Gastroesophageal sphincter (tissue), 4 donors: ENCODE measurements around the gene SLC7A8. TPM values are rescaled to one million over a fixed set of nuclear protein-coding genes. Genes with fewer than 3 reads are reported as not detected.

Experiments used
- ATAC-seq: fragments of 150-250 bp; one replicate; pipeline ENCODE4 v1.9.1; 2016; ENCODE audit warnings: mild to moderate bottlenecking, moderate library complexity
- H3K27ac ChIP-seq, 4 donors: fragments of 200-600 bp; sonication (generic) in 3 of 4; 1 replicate in 3 of 4; 2 replicates in 1 of 4; pipeline ENCODE4 v1.5.1; 2016 to 2019
- H3K27me3 ChIP-seq: fragments of 200-600 bp; sonication (generic); one replicate; pipeline ENCODE4 v1.5.1; 2019
- H3K36me3 ChIP-seq, 2 donors: fragments of 200-600 bp; sonication (generic); one replicate each; pipeline ENCODE4 v1.5.1; 2019; ENCODE audit warnings: control low read depth in 1 of 2
- H3K4me1 ChIP-seq, 3 donors: fragments of 200-600 bp; sonication (generic); 1 replicate in 2 of 3; 2 replicates in 1 of 3; pipeline ENCODE4 v1.5.1; 2016 to 2019; ENCODE audit warnings: control low read depth in 2 of 3
- H3K4me3 ChIP-seq, 2 donors: fragments of 200-600 bp; sonication (generic); one replicate each; pipeline ENCODE4 v1.5.1; 2019; ENCODE audit warnings: mild to moderate bottlenecking in 1 of 2, moderate library complexity in 1 of 2
- H3K9me3 ChIP-seq, 3 donors: fragments of 200-600 bp; sonication (generic); one replicate each; pipeline ENCODE4 v1.5.1; 2017 to 2019; ENCODE audit warnings: control low read depth in 2 of 3
- CTCF ChIP-seq, 4 experiments: fragments of 200-600 bp in 2 of 4; fragments of 450-650 bp in 2 of 4; sonication (generic) in 1 of 4; IDR thresholded peaks; one replicate each; pipeline ENCODE4 v1.5.1; 2017 to 2019; ENCODE audit warnings: antibody characterized with exemption in 4 of 4, mild to moderate bottlenecking in 2 of 4, moderate library complexity in 2 of 4
- EP300 ChIP-seq: sonication (generic); formaldehyde crosslinking; IDR thresholded peaks from one replicate; pipeline ENCODE4 v1.6.1; 2017; ENCODE audit warnings: antibody characterized with exemption, mild to moderate bottlenecking
- POLR2A ChIP-seq, 2 donors: fragments of 450-650 bp; IDR thresholded peaks; one replicate each; pipeline ENCODE4 v1.6.1; 2017; ENCODE audit warnings: antibody characterized with exemption in 2 of 2, mild to moderate bottlenecking in 2 of 2, moderate library complexity in 1 of 2
- POLR2AphosphoS5 ChIP-seq: sonication (generic); formaldehyde crosslinking; IDR thresholded peaks from one replicate; pipeline ENCODE4 v1.6.1; 2017; ENCODE audit warnings: antibody characterized with exemption
- WGBS, 2 donors: methylation state at CpG; one replicate each; pipeline ENCODE4 v1.1.5; 2018; ENCODE audit warnings: low coverage in 1 of 2; 5-methylcytosine and 5-hydroxymethylcytosine counted together
- total RNA-seq, 4 donors: library from RNA; depleted of rRNA; stranded (reverse); fragments of >200 nt; gene quantifications; one replicate each; pipeline ENCODE4 v1.1.0, GENCODE V29; 2016

Gene SLC7A8
- total RNA-seq, 4 donors from 2014 or later = 21.6 to 56.7 (median 32.2) TPM

- Histone ChIP-seq H3K36me3 (no peaks in the 10 kb centered on the region), H3K27ac (no peak overlapping the region)
Measured at GRCh38 chr14:23193432-23193831, 10.0 kb upstream of the SLC7A8 start.

GRCh38 chr14:23187925-23188324 lies 4.5 kb upstream of the SLC7A8 start:
- no peaks in the 10 kb centered on the region for H3K9me3 ChIP-seq
- no peak overlapping the region for H3K4me3 ChIP-seq
- ATAC-seq = no peak
- WGBS, 2 donors = 68 to 85% methylated on average over 2 of the region's 2 CpGs
- no peaks in the 10 kb centered on the region for H3K36me3 ChIP-seq
- no peak for TF ChIP-seq CTCF (IDR thresholded peaks at IDR 0.05)
- no peak for TF ChIP-seq POLR2AphosphoS5
- TF ChIP-seq POLR2A (IDR thresholded peaks at IDR 0.05) = no peak
- TF ChIP-seq EP300 = no peak
- H3K27ac ChIP-seq = no peak overlapping the region
- peaks cover 0 to 7% (median 0%) of the 10 kb centered on the region in 3 donors for H3K4me1 ChIP-seq
- no peaks in the 10 kb centered on the region for H3K27me3 ChIP-seq

More at GRCh38 chr14:23193432-23193831, 10.0 kb upstream of the SLC7A8 start:
- Histone ChIP-seq H3K4me3 (no peak overlapping the region), H3K9me3 (no peaks in the 10 kb centered on the region), H3K4me1 (no peaks in the 10 kb centered on the region), H3K27me3 (no peaks in the 10 kb centered on the region)
- no peak for ATAC-seq
- WGBS, 2 donors = 55 to 57% methylated on average over 3 of the region's 3 CpGs
- TF ChIP-seq POLR2AphosphoS5 (no peak), EP300 (no peak), POLR2A (IDR thresholded peaks at IDR 0.05) (no peak), CTCF (IDR thresholded peaks at IDR 0.05) (no peak)

- Histone ChIP-seq H3K27me3 (no peaks in the 10 kb centered on the region), H3K4me1 (peaks cover 0 to 13% (median 0%) of the 10 kb centered on the region in 3 donors), H3K4me3 (no peak overlapping the region), H3K27ac (no peak overlapping the region), H3K36me3 (no peaks in the 10 kb centered on the region), H3K9me3 (no peaks in the 10 kb centered on the region)
- ATAC-seq = peak; percentile 47
- 38 to 44% methylated on average over 10 to 12 of the region's 12 CpGs for WGBS, 2 donors
- TF ChIP-seq POLR2A (IDR thresholded peaks at IDR 0.05) = no peak
- TF ChIP-seq EP300 = no peak
- TF ChIP-seq CTCF (IDR thresholded peaks at IDR 0.05) = peak; percentile 87 to 95 (median 90)
- TF ChIP-seq POLR2AphosphoS5 = no peak
Measured at GRCh38 chr14:23186913-23187654, 3.6 kb upstream of the SLC7A8 start.

- Histone ChIP-seq H3K27me3 (no peaks in the 10 kb centered on the region), H3K4me3 (no peak overlapping the region), H3K4me1 (peaks cover 0 to 32% (median 0%) of the 10 kb centered on the region in 3 donors), H3K27ac (no peak overlapping the region), H3K36me3 (no peaks in the 10 kb centered on the region), H3K9me3 (no peaks in the 10 kb centered on the region)
- TF ChIP-seq EP300 (no peak), POLR2A (IDR thresholded peaks at IDR 0.05) (no peak), CTCF (IDR thresholded peaks at IDR 0.05) (no peak), POLR2AphosphoS5 (no peak)
- WGBS, 2 donors = 59 to 64% methylated on average over 3 of the region's 3 CpGs
- ATAC-seq = no peak
Measured at GRCh38 chr14:23185063-23185462, 1.6 kb upstream of the SLC7A8 start.

- Histone ChIP-seq H3K27me3 (no peaks in the 10 kb centered on the region), H3K9me3 (no peaks in the 10 kb centered on the region), H3K4me3 (peak overlapping the region; percentile 46 to 59), H3K27ac (peak overlapping the region; percentile 30 to 79 (median 65)), H3K36me3 (no peaks in the 10 kb centered on the region), H3K4me1 (peaks cover 0 to 50% (median 0%) of the 10 kb centered on the region in 3 donors)
- peak; percentile 38 for ATAC-seq
- WGBS, 2 donors = 0% methylated on average over 4 of the region's 4 CpGs
- no peak for TF ChIP-seq EP300
- no peak for TF ChIP-seq CTCF (IDR thresholded peaks at IDR 0.05)
- no peak for TF ChIP-seq POLR2A (IDR thresholded peaks at IDR 0.05)
- TF ChIP-seq POLR2AphosphoS5 = no peak
Measured at GRCh38 chr14:23183158-23183470, 346 bp downstream of the SLC7A8 start.
